ELF-1 (cell line): ENCODE measurements around the gene BIRC2.
A peak's percentile ranks its signal among the peaks of the same experiment; 100 is the strongest.
"Not testable (repeated sequence)": the region's sequence is repeated elsewhere in the genome, so short reads cannot be mapped to it uniquely, and the experiment has no call there.

Experiments
- DNase-seq: peaks from one replicate; pipeline ENCODE4 v3.0.0-alpha.2; 2016; ENCODE audit warnings: low read depth, low spot score

Gene BIRC2

GRCh38 chr11:102346748-102347461 lies at the start of gene BIRC2:
Gene BIRC2 (plus strand): TSS chr11:102347214. CDS start chr11:102349855, 2,641 bp downstream.
- DNase-seq = peak; percentile 96

- DNase-seq = not testable (repeated sequence)
Measured at GRCh38 chr11:102300837-102301236, 46.2 kb upstream of the BIRC2 start.

DNA sequence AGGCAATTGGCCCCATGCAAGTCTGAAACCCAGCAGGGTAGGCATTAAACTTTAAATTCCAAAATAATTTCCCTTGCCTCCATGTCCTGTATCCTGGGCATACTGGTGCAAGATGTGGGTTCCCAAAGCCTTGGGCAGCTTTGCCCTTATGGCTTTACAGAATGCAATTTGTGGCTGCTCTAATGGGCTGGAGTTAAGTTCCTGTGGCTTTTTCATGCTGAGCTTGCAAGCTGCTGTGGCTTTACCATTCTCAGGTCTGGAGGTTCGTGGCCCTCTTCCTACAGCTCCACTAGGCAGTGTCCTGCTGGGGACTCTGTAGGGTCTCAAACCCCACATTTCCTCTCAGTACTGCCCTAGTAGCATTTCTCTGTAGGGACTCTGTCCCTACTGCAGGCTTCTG lies 44.8 kb upstream of the BIRC2 start:
- no peak for DNase-seq

GRCh38 chr11:102304686-102305085 lies 42.3 kb upstream of the BIRC2 start:
- no peak for DNase-seq

DNA sequence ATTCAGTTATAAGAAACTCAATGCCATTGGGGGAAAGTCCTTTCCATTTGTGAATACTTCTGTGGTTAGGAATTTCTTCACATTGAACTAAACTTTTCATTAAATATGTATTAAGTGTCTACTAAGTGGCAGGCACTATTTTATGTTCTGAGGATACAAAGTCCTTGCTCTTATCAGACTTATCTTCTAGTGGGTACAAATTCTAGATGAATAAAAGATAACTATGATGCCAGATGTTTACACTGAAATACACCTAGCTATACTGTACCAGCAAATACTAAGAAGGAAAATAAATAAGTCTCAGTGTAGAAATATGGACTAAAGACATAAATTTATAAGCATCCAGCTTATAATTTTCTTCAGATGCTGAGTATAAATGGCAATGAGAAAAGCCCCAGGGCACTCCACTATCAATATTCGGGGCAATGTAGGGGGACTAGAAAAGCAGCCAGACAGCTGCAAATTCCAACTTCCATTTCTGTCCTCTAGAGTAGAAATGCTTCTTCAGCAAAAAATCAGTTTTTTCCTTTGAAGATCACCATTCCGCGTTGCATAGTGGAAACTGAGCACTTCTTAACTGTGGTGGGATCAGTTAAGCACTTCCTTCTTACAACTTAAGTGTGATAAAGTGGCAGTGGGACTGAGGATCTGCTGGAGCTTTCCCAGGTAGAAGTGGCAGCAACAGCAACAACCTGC lies 41.5 kb upstream of the BIRC2 start:
- no peak for DNase-seq

DNA sequence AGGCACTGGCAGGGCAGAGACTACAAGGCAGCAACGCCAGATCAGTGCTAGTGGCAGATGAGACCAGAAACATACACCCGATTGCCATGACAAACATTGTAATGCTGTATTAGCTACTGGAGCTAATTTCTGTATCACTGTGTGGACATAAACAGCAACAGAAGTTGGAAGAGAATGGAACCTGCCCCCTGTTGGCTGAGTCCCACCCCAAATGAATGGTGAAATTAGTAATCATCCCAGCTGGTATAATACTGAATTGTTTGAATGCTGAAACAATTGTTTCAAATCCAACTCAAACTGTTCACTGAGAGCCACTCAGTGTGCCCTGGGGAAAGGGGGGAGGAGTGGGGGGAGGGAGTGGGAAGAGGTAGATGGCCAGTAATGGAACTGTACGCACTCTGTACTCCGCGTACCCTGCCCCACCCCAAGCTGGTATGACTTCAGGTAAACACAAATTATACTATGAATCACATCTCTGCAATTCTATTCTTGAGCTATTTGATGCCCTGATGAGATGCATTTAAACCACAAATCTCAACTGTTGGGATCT lies 40.9 kb upstream of the BIRC2 start:
- DNase-seq = no peak

DNA sequence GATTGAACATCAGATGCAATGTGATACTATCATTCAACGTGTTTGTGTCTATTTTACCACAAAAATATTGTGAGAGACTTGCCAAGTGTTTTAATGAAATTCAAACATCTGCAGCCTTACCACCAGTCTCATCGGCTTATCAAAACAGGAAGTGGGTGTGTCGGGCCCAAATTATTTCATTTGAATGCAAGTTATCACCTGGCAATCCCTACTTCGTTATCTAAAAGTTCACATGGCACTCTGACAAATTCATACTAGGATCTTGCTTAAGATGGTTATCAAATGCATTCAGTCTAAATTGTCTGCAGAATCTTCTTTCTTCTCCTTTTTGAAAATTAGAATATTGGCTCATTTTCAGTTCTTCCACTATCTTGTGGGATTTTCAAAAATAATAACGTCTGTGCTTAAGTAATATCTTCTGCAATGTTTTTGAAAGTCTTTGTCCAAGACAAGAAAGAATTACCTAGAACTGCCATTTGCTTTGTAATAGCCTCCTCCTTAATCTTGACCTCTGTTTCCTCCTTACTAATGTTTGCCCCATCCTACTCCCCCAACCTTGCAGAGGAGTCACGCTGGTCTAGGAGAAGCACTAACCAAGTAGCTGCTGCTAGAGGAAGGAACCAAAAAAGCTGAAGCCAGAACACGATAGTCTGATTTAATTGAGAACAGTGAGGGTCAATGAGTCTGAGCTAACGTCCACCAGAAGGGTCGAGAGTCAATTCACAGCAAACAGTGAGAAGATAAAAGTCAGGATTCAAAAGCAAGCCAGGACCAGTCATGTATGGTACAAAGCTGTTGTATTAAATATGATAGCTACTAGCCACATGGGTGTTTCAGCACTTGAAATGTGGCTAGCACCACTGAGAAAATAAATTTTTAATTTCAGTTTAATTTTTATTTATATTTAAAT lies 39.9 kb upstream of the BIRC2 start:
- DNase-seq = no peak

DNA sequence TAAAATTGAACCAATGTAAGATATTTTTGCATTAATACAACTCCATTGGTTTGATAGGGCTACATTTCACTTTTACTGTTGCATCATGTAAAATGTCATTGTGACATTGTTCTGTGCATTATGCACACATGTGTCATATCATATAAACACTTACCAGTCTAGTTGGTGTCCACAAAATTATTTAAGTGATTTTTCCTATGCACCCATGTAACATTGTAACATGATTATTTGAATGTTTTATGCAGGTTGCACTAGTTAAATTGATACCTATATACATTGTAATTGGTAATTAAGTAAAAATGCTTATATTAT lies 39.3 kb upstream of the BIRC2 start:
- DNase-seq = no peak

GRCh38 chr11:102309621-102310541 lies 37.1 kb upstream of the BIRC2 start:
- peak; percentile 32 for DNase-seq

DNA sequence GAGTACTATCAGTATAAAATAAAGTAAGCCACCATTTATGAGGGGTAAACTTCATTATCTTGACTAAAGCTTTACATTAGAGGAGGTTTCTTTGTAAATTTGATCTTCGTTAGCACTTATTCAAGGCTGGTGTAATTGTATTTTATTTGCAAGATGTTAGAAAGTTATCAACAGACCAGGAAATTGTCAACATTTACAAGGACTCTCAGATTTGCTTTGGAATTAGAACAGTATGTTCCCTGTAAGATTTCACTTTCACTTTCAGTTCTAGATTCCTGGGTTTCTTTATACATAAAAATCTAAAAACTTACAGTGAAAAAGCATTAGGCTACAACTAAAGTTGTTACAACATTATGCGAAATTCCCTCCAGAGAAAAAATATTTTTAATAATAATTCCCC lies 34.3 kb upstream of the BIRC2 start:
- DNase-seq = no peak

DNA sequence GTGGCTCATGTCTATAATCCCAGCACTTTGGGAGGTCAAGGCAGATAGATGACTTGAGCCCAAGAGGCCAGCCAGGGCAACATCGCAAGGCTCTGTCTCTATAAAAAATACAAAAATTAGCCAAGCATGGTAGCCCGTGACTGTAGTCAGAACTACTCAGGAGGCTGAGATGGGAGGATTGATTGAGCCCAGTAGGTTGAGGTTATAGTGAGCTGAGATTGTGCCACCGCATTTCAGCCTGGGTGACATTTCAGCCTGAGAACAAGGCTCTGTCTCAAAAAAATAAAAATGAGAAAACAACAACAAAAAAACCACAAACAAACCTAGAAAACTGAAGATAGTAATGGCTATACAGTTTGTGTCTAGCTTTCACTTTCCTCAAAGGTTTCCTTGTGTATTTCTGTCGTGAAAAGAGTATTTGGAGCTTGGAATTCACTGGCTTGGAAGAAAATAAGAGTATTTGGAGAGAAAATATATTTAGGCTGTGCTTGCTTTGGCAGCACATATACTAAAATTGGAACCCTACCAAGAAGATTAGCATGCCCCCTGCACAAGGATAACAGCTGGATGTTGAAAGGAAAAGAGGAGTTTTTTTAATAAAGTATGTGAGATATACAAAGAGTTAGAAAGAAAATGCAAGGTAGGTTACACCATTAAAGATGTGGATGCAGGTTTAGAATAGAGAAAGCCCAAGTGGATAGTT lies 33.6 kb upstream of the BIRC2 start:
- no peak for DNase-seq

DNA sequence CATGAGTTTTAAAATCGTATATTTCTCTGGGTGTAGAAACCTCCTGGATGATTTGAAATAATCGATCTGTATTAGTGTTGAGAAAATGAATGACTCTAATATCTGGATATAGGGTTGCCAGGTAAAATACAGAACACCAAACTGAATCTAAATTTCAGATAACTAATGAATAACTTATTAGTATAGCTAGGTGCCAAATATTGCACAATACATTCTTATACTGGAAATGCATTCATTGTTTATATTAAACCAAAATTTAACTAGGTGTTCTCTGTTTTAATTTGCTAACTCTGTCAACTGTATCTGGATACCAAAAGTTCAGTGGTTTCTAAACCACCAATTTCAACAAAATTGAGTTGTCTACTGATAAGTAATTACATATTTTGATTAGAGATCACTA lies 32.2 kb upstream of the BIRC2 start:
- DNase-seq = no peak

DNA sequence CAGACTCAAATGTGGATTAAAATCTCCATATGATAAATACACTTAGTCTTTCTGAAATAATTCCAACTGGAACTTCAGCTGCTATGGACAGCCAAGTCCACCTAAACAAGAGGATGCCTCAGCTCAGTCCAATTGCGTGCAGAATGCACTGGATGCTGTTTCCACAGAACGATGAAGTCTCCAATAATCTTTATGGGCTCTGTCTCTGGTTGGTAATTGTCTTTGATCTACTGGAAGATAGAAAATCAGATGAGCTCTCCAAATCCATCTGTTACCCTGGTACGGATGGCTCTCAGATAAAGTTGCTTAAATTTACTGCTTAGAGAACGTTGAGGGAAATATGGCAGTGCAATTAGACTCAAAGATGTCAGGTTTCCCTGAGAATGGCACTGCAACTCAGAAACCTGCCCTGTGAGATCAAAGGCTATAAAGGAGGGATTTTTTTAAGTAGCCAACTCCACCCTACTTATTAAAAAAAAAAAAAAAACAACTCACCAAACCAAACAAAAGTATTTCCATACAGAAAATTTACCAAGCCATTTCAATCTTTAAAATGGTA lies 30.6 kb upstream of the BIRC2 start:
- DNase-seq = no peak

- DNase-seq = peak; percentile 86
Measured at GRCh38 chr11:102317099-102317767, 29.8 kb upstream of the BIRC2 start, which contains the start of gene BIRC3. Gene BIRC3 (plus strand): TSS chr11:102317484. CDS start chr11:102324510, 7,026 bp downstream.

DNA sequence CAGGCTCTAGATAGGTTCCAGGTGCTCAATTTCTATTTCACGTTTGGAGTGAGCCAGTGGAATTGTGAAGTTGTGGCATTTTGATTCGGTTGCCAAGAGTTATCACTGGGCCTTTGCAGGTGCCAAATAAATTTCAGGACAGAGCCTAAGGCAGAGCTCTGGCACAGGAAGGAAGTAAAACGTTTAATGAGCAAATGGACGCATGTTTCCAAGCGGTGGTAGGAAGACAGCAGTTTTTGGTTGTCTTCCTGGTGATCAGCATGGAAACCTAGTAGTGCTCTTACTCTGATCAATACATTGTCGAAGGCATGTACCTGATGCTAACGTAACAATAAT lies 29.3 kb upstream of the BIRC2 start:
- no peak for DNase-seq

DNA sequence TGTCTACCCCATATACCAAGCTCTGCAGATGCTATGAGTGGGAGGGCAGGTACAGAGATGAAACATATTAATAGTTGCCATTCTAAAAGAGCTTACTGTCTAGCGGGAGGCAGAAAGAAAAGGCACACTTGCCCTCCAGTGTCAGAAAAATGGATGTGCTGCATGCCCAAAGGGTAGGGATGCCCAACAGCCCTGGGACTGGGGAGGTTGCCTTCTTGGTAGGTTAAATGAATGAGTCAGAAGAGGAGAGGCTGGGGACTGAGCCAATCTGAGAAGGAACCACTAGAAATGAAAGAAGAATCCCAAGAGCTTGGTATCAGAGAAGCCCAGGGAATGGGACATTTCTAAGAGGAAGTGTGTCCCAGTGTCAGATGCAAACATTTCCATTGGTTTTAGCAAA lies 28.5 kb upstream of the BIRC2 start:
- no peak for DNase-seq

DNA sequence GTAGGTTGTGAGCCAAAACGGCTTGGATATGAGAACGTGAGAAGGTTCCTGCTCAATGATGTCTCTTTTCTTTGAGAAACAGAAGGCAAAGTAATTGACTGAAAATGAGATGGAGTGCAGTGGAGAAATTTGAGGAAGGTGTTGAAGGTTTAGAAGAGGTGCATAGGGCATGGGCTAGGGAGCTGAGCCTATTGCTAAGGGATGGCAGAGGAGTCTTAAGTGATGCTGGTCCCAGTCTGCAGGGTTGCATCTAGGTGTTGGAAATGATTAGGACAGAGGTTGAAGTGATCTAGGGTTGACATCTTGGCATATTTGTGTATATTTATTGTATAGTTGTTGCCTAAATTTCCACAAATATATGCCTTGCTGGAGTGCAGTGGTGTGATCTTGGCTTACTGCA lies 27.5 kb upstream of the BIRC2 start:
- no peak for DNase-seq

GRCh38 chr11:102320188-102320587 lies 26.8 kb upstream of the BIRC2 start:
- DNase-seq = no peak

DNA sequence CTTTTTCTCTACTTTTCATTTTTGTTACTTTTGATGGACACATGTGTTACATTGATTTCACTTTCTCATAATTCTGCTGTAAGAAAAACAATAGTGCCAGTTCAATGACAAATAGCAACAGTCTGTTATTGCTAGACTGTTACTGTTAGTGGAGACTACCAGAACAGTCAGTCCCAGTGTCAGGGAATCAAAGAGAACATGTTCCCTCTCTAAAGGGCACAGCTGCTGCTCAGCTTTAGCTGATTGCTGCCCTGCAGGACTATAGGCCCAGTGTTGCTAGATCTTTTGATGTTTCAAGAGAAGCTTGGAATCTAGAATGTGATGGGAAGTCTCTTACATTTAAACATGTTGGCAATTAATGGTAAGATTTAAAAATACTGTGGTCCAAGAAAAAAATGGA lies 26.3 kb upstream of the BIRC2 start:
- DNase-seq = no peak

- no peak for DNase-seq
Measured at GRCh38 chr11:102322560-102322959, 24.5 kb upstream of the BIRC2 start.
